SK-N-MC (cell line): ENCODE data around the gene NRP2.

Experiments used
- EZH2 ChIP-seq: fragments of 200-600 bp; sonication (generic); IDR thresholded peaks from one replicate; pipeline ENCODE4 v1.6.1; 2017; ENCODE audit warnings: antibody characterized with exemption
- POLR2AphosphoS5 ChIP-seq: IDR thresholded peaks from 2 replicates; pipeline ENCODE4 v1.6.1; 2012; ENCODE audit warnings: mild to moderate bottlenecking, low read depth, low read length, borderline replicate concordance

GRCh38 chr2:205770577-205770976 lies 88.3 kb downstream of the NRP2 start:
- no peak for TF ChIP-seq POLR2AphosphoS5
- TF ChIP-seq EZH2, result no peak
